Adipocyte (in vitro differentiated cells): ENCODE results near the gene HMGN4.
"Not testable (repeated sequence)": the region's sequence is repeated elsewhere in the genome, so short reads cannot be mapped to it uniquely, and the experiment has no call there.

Experiments used
- DNase-seq: peaks from one replicate; pipeline ENCODE4 v3.0.0-alpha.2; 2015; ENCODE audit warnings: low read depth
- H3K27me3 ChIP-seq: replicated peaks from 2 replicates; pipeline ENCODE4 v1.7.0; 2013; ENCODE audit warnings: mild to moderate bottlenecking, low read length, moderate library complexity; ENCODE audit not compliant: control insufficient read depth, insufficient read depth
- H3K36me3 ChIP-seq: 2 replicates; pipeline ENCODE4 v1.7.0; 2013; ENCODE audit warnings: low read length, mild to moderate bottlenecking, moderate library complexity; ENCODE audit not compliant: control insufficient read depth, insufficient read depth, severe bottlenecking
- H3K4me1 ChIP-seq: 2 replicates; pipeline ENCODE4 v1.7.0; 2013; ENCODE audit warnings: mild to moderate bottlenecking, low read length, moderate library complexity; ENCODE audit not compliant: control insufficient read depth, insufficient read depth
- H3K4me3 ChIP-seq: 2 replicates; pipeline ENCODE4 v1.7.0; 2013; ENCODE audit warnings: mild to moderate bottlenecking, low read length, moderate library complexity
- H3K9ac ChIP-seq: 2 replicates; pipeline ENCODE4 v1.7.0; 2013; ENCODE audit warnings: mild to moderate bottlenecking, low read length, moderate library complexity
- H3K9me3 ChIP-seq: 2 replicates; pipeline ENCODE4 v1.7.0; 2013; ENCODE audit warnings: mild to moderate bottlenecking, low read length, moderate library complexity; ENCODE audit not compliant: control insufficient read depth

Gene HMGN4

DNA sequence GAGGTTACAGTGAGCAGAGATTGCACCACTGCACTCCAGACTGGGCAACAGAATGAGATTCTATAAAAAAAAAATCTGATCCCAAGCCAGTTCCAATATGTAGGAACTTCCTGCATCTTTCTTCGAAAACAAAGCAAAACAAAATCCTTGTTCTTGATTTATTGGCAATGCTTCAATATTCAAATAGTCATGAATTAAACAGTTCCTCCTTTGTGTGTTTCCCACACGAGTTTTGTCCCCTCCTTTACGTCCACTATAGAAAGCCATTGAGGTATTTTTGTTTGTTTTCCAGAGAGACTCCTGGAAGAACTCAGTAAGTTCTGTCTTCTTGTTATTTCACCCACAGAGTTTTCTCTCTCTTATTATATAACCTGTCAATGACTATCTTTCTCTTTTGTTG lies 30.5 kb upstream of the HMGN4 start:
- no peak for DNase-seq
- no peak overlapping the region for H3K9ac ChIP-seq
- H3K4me3 ChIP-seq: no peak overlapping the region
- H3K36me3 ChIP-seq: no peaks in the 10 kb centered on the region
- H3K27me3 ChIP-seq: peaks cover 8% of the 10 kb centered on the region
- H3K9me3 ChIP-seq: no peaks in the 10 kb centered on the region
- H3K4me1 ChIP-seq: no peaks in the 10 kb centered on the region

DNA sequence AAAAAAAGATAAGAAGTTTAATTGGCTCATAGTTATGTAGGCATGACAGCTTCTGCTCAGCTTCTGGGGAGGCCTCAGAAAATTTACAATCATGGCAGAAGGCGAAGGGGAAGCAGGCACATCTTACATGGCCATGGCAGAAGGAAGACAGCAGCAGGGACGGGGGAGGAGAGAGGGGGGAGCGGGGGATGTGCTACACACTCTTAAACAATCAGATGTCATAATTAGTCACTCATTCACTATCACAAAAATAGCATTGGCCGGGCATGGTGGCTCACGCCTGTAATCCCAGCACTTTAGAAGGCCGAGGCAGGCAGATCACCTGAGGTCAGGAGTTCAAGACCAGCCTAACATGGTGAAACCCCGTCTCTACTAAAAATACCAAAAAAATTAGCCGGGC lies 27.1 kb upstream of the HMGN4 start:
- not testable (repeated sequence) for H3K27me3 ChIP-seq, H3K9ac ChIP-seq, H3K36me3 ChIP-seq, H3K4me1 ChIP-seq, DNase-seq, H3K9me3 ChIP-seq, H3K4me3 ChIP-seq

GRCh38 chr6:26514984-26515383 lies 23.2 kb upstream of the HMGN4 start:
- Histone ChIP-seq H3K4me1 (no peaks in the 10 kb centered on the region), H3K9me3 (no peaks in the 10 kb centered on the region), H3K9ac (no peak overlapping the region), H3K27me3 (no peaks in the 10 kb centered on the region), H3K36me3 (no peaks in the 10 kb centered on the region), H3K4me3 (no peak overlapping the region)
- no peak for DNase-seq

- no peaks in the 10 kb centered on the region for H3K36me3 ChIP-seq
- no peak overlapping the region for H3K9ac ChIP-seq
- no peaks in the 10 kb centered on the region for H3K9me3 ChIP-seq
- no peak for DNase-seq
- peaks cover 9% of the 10 kb centered on the region for H3K4me1 ChIP-seq
- no peaks in the 10 kb centered on the region for H3K27me3 ChIP-seq
- no peak overlapping the region for H3K4me3 ChIP-seq
These were observed 21.4 kb upstream of the HMGN4 start for GRCh38 chr6:26516481-26517427.

DNA sequence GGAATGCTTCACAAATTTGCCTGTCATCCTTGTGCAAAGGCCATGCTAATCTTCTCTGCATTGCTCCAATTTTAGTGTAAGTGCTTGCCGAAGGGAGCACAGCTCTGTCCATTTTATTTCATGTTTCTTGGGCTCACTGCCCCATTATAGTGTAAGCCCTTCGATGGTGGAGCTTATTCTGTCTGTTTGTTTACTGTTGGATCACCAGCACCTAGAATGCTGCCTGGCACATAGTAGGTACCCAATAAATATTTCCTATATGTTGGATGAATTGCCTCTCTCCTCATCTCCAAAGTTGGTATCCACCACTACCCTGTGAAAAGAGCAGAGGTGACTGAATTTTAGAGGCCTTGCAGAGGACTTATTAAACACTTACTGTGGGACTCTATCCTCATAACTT lies 18.8 kb upstream of the HMGN4 start:
- H3K36me3 ChIP-seq: no peaks in the 10 kb centered on the region
- H3K9ac ChIP-seq: no peak overlapping the region
- H3K4me1 ChIP-seq: peaks cover 21% of the 10 kb centered on the region
- H3K4me3 ChIP-seq: no peak overlapping the region
- no peak for DNase-seq
- no peaks in the 10 kb centered on the region for H3K9me3 ChIP-seq
- no peaks in the 10 kb centered on the region for H3K27me3 ChIP-seq

- Histone ChIP-seq H3K4me3 (peak overlapping the region; percentile 80), H3K9ac (peak overlapping the region; percentile 81), H3K36me3 (no peaks in the 10 kb centered on the region), H3K27me3 (no peaks in the 10 kb centered on the region), H3K4me1 (peaks cover 21% of the 10 kb centered on the region), H3K9me3 (no peaks in the 10 kb centered on the region)
- peak; percentile 76 for DNase-seq
These were observed 17.8 kb upstream of the HMGN4 start for GRCh38 chr6:26520237-26520849.

GRCh38 chr6:26520850-26521599 lies 17.1 kb upstream of the HMGN4 start:
- Histone ChIP-seq H3K9ac (peak overlapping the region; percentile 96), H3K27me3 (no peaks in the 10 kb centered on the region), H3K9me3 (no peaks in the 10 kb centered on the region), H3K36me3 (no peaks in the 10 kb centered on the region), H3K4me3 (peak overlapping the region; percentile 88), H3K4me1 (peaks cover 25% of the 10 kb centered on the region)
- DNase-seq: peak; percentile 93

- H3K9ac ChIP-seq: peak overlapping the region; percentile 96
- H3K36me3 ChIP-seq: no peaks in the 10 kb centered on the region
- no peaks in the 10 kb centered on the region for H3K9me3 ChIP-seq
- peak overlapping the region; percentile 88 for H3K4me3 ChIP-seq
- DNase-seq: peak; percentile 74
- no peaks in the 10 kb centered on the region for H3K27me3 ChIP-seq
- peaks cover 25% of the 10 kb centered on the region for H3K4me1 ChIP-seq
These were observed 16.4 kb upstream of the HMGN4 start for GRCh38 chr6:26521600-26522391.

GRCh38 chr6:26522486-26523228 lies 15.5 kb upstream of the HMGN4 start:
- H3K27me3 ChIP-seq, DNase-seq, H3K36me3 ChIP-seq, H3K9me3 ChIP-seq: not testable (repeated sequence)
- Histone ChIP-seq H3K4me3 (peak overlapping the region; percentile 88), H3K9ac (peak overlapping the region; percentile 96), H3K4me1 (peaks cover 25% of the 10 kb centered on the region)

DNA sequence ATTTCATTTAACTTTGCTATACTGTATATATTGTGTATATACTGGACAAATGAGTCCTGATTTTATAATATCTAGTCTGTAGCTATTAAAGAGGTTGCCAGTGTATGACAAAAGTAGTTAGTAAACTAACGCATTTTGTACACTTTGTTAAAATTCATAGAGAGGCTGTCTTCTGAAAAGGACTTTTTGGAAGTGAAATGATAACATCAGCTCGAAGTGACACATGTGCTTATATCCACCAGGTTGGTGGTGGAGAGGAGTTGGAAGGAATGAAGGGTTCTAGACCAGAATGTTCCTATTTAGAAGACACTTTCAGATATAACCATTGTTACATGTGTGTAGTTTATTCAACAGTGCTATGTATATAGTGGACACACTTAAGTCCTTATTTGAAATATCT lies 13.9 kb upstream of the HMGN4 start:
- H3K9me3 ChIP-seq, H3K27me3 ChIP-seq, H3K9ac ChIP-seq, DNase-seq, H3K36me3 ChIP-seq, H3K4me3 ChIP-seq: not testable (repeated sequence)
- H3K4me1 ChIP-seq: peaks cover 25% of the 10 kb centered on the region
